CMK (cell line): ENCODE results near the gene TBCCD1.
A peak's percentile ranks its signal among the peaks of the same experiment; 100 is the strongest.
"Not testable (repeated sequence)": the region's sequence is repeated elsewhere in the genome, so short reads cannot be mapped to it uniquely, and the experiment has no call there.

Experiments used
- DNase-seq: peaks from one replicate; pipeline ENCODE4 v3.0.0-alpha.2; 2010; ENCODE audit warnings: low read depth

Gene TBCCD1

DNA sequence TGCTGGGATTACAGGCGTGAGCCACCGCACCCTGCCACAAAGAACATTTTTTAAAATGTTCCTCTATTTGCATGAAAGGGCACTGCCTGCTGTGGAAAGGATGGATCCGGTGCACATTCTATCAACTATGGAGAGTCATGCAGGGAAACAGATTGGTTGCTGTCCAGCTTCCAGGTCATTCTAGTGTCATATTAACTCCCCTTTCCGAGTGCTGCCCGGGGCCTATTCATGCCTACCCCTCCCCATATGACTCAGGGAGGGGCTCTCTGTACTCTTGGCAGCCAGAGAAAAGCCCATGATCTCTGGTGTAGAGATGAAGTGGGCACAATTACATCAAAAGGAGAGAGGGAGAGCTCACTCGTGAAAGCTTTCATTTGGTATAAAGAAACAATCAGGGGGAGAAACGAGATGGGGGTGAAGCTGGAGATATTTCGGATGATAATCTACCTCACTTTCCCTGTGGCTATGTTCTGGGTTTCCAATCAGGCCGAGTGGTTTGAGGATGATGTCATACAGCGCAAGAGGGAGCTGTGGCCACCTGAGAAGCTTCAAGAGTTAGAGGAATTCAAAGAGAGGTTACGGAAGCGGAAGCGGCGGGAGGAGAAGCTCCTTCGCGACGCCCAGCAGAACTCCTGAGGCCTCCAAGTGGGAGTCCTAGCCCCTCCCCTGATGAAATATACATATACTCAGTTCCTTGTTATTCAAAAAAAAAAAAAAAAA, 29.6 kb upstream of the TBCCD1 start:
- no peak for DNase-seq

DNA sequence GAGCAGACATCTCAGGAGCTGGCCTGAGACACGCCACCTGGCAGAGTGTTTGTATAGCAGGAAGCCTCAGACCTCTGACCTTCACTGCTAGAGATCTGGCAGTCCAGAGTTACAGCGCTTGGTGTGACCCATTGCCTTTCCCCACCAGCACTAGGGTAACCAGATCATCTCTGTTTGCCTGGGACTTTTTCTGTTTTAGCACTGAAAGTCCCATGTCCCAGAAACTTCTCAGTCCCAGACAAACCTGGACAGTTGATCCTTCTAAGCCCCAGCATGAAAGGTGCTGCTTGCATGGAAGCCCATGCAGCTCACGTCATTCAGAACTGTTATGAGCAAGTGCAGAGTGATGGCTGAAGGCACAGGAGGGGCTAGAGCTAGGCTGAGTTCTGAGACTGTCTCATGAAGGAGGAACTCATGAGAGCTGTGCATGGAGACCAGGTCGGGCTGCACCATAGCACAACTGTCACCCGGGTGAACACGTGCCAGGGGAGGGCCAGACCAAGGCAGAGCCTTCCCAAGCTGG, 27.5 kb upstream of the TBCCD1 start:
- no peak for DNase-seq

DNA sequence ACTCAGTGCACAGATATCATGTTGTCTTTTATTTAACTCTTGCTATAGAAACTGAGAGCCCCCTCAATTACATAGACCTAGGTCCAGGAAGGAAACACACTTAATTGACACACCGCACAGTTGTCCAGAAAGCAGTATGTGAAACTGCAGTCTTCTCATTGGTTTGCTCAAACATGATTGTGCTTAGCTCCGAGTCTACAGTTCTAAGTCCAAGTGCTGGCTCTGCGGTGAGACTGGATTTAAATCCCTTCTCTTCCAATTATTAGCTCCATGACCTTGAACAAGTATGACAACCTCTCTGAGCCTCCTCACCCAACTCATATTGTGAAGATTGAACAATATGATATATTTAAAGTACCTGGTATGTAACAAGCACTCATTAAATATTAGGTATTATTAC, 26.7 kb upstream of the TBCCD1 start:
- no peak for DNase-seq

DNA sequence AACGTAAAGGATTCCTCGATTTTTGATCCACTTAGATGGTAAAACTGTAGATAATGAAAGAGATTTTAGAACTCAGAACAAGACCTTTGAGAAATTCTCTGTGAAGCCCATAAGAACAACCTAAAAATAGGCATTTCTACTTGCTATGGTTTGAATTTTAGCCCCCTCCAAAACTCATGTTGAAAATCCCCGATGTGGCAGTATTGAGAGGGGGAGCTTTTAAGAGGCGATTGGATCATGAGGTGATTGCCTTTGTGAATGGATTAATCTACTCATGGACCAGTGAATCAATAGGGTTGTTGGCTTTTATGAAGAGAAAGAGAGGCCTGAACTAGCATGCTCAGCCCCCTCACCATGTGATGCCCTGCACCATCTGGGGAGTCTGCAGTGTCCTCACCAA, 25.5 kb upstream of the TBCCD1 start:
- DNase-seq = no peak

DNA sequence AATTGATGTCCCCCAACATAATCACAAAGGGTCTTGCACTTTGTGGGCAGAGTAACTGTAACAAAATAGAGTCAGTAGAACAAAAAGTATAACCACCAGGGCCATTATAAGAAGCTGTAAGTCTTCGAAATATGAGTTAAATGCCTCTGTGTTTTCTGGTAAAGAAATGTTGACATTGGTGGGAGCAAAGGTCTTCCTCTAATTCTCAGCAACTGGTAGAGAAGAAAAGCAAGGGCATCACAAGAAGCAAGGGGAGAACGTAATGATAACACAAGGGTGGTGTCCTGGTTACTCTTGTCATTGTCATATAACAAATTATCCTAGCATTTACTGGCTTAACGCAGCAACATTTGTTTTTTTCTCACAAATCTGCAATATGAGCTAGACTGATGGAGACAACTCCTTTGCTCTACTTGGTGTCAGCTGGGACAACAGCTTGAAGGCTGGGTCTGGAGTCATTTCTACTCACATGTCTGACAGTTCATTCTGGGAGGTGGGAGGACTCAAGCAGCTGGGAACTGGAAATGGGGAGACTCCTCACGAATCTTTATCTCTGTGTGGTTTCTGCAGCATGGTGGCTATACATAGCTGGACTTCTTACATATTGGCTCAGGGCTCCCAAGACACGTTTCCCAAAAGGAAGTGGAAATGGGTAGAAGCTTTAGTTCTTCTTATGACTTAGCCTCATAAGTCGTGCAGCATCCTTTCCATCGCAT, 23.6 kb upstream of the TBCCD1 start:
- DNase-seq = no peak

DNA sequence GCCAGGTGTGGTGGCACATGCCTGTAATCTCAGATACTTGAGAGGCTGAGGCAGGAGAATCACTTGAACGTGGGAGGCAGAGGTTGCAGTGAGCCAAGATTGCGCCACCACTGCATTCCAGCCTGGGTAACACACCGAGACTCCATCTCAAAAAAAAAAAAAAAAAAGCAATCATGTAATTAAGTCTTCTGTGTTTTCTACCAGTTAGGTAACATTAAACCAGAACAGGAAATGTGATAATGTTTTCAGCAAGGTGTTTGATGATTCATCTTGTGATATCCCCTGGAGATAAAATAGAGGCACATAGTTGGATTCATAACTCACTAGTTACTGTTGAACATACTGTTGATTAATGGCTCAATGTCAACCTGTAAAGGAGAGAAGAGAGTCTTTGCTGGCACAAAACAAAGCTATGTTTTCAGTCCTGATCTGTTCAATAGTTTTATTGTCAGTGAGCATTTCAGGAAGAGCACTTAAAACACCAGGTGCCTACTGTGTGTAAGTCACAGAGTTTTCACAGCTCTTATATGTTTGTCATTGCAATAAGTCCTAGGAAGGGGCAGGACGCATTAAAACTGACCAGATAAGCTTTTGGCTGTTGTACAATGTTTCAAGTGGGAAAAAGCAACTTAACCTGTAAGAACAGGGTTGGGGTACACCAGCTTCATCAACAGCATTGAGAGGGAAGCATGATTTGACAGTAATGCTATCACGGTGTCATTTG, 22.9 kb upstream of the TBCCD1 start:
- no peak for DNase-seq

DNA sequence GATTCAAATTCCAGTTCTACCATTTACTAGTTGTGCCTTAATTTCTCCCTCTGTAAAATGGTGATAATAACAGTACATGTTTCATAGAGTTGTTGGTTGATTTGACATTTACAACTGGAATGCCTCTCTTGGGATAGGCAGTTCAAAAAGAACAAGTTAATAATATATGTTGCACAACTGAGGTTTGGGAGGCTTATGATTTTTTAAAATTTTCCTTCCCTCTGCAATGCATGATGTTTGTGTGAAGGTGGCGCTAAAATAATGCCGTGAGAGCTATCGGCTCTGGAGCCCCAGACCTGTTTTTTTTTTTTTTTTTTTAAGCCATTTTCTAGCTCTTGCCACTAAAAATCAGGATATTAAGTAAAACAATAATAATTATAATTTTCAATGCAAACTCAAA, 22.0 kb upstream of the TBCCD1 start:
- DNase-seq = no peak

DNA sequence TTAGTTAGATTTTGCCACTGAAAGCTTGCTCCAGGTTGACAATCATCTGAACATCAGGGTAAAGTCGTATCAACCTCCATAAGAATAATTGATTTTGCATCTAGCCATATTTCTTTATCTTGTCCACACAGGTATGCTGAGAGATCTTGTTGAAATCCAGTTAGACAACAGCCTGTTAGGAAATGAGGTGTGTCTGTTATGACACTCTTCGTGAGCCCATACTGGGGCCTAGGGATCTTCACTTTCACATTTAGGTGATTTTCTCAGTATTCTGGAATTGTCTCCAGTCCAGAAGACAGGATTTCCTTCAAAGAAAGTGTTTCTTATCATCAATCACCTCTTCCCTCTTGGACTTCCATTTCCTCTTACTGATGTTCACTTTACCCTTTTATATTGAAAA, 21.5 kb upstream of the TBCCD1 start:
- no peak for DNase-seq

DNA sequence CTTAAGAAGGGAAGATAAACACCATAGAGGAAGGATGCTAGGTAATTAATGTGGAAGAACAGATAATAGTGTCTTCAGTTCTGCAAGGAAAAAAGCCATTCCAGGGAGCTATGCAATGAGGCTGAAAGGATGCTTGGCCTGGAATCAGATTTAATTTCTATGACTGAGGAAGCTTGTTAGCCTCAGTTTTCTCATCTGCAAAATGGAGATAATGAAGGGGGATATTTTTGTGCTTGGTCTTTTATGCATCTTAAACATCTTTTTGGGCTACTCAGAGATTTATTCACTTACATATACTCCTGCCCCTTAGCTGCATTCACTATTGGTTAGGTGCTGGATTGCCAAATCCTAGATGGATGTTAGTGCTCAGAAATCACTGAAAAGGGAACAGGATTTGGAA, 20.0 kb upstream of the TBCCD1 start:
- no peak for DNase-seq

DNA sequence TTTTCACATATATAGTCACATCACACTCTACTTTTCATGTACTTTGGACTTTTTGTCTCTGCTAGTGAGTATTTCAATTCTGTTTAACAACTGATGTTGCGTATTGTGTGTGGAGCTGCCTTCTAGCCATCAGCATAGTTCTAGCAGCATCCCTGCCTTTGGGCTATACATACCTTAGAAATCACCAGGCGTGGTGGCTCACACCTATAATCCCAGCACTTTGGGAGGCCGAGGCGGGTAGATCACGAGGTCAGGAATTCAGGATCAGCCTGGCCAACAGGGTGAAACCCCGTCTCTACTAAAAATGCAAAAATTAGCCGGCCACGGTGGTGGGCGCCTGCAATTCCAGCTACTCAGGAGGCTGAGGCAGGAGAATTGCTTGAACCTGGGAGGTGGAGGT, 19.1 kb upstream of the TBCCD1 start:
- not testable (repeated sequence) for DNase-seq

DNA sequence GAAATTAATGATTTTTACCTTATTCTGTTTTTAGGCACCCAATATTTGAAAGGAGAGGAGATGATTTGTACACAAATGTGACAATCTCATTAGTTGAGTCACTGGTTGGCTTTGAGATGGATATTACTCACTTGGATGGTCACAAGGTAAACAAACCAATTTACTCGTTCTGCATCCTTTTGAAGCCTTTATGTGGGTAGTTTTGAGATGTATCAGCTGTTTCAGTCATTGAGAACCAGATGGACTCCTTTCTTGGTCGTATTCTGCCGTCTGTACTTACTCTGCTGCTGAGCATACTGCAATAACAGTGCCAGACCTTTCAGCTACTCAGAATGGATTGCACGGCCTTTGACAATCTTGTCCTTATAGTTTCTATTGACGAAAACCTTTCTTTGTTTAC, 16.7 kb upstream of the TBCCD1 start:
- DNase-seq = no peak

DNA sequence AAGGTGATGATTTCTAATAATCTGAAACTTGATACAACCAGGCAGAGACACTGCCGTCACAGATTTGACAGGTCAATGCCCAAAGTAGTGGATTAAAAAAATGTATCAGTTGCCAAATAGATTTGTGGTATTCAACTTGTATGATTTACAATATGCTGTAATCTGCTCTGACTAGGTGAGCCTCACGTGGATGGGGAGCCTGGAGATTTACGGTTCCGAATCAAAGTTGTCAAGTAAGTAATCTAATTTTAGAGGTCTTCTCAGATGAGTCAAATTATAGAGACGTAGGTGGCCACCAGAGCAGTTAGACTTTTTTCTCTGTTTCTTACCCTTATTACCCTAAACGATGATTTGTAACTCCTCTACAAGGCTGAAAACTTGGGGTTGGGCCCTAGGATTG, 15.4 kb upstream of the TBCCD1 start:
- no peak for DNase-seq

DNA sequence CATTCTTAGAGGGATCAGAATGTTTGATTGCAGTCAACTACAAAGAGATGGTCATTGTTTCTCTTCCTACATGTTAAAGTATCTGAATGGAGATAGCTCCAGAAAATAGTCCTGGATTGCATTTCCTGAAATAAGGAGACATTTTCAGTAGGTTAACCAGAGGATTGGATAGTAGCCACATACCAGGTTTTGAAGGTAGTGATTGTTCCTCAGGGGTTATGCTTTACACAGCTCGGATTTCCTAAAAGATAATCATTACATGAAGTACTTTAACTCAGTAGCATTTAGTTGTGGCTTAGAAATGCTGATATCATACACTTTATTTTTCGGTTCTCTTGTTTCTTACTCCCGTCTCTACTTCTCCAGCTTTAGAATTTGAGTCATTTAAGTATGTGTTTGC, 13.6 kb upstream of the TBCCD1 start:
- DNase-seq = no peak

DNA sequence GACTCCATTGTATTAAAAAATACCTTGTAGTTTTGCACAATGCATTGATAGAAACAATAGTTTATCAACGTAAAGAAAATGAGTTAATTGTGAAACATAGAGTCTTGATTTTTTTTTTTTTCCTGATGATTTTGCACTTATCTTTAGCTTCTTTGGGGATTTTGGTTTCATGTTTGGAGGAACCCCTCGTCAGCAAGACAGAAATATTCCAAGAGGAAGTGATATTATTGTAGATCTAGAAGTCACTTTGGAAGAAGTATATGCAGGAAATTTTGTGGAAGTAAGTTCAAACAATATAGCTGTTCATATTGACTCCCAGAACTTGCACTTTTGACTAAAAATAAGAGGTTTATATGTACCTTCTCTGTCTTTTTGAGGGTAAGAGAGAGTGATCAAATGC, 10.4 kb upstream of the TBCCD1 start:
- DNase-seq = no peak

DNA sequence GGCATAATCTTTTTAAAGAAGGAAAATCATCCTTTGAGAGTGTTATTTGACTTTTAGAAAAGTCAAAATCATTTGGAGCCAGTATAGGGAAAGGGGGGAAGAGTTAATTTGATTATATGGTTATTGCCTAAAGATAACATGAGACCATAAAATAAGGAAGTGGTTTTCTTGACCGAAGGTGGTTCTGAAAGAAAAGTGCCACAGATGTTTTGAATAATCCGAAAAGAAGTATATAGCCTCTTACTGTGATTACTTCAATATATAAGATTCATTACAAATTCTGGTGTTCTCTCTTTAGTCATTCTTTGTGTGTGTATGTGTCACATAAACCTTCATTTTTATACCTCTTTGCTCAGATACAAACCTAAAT, 4.5 kb upstream of the TBCCD1 start:
- no peak for DNase-seq

DNA sequence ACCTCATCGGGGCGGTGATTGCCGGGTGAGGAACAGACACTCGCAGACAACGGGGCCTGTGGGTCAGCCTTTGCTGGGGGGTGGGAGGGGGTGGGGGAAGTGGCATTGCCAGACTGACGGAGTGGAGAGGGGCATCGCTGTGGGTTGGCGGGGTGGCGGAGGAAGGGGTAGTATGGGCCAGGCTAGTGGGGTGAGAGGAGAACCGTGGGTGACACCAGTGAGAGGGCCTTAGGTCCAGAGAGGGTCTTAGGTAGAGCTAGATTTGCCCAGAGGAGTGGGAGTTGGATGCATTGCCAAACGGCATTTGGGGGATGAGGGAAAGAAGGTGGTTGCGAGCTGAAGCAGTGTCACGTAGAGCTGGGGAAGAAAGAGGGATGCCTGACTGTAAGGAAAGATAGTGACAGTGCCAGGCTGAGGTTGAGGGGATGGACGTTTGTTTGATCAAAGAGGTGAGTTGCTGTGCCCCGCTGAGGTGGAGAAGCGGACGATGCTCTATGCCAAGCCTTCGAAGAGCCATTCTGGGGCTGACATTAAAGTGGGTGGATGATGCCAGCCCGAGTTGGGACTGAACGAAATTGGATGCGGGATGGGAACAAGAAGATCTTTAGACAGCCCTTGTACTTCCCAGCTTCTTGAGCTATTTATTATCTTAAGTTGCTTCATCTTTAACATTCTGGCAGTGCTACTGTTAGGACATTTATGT, 4.0 kb upstream of the TBCCD1 start:
- no peak for DNase-seq

DNA sequence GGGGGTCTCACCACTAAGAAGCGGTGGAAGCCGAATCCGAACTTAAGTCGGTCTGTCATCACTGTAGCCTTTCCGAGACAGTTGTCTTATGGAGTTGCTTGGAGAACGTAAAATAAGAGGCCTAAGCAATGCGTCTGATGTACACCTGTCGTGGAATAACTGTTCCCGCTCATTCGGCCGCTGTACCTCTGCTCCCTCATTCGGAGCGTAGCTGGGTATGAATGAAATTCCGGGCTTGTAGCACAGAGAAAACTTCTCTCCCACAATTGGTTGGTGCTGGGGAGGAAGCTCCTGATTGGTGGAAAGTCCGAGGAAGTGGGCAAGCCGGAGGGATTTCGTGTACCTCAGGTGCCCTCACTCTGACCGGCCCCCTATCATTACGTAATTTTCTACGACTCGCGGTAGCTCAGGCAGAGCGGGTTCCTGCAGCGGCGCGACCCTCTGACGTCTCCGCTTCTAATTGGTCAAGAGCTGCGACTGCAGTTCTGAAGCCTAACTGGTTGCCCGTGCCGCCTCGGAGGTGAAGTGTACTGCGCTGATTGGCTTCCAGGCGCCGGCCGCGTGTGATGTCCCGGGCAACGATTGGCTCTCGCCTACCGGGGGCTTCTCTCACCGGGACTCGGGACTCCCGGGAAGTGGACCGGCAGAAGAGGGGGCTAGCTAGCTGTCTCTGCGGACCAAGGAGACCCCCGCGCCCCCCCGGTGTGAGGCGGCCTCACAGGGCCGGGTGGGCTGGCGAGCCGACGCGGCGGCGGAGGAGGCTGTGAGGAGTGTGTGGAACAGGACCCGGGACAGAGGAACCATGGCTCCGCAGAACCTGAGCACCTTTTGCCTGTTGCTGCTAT, 3.2 kb upstream of the TBCCD1 start, which contains the start of gene DNAJB11:
Gene DNAJB11, plus strand, starts transcription at position 625 of the 845 bp plus-strand sequence. Its CDS starts 178 bp downstream, at position 803.
- peak; percentile 88 for DNase-seq

DNA sequence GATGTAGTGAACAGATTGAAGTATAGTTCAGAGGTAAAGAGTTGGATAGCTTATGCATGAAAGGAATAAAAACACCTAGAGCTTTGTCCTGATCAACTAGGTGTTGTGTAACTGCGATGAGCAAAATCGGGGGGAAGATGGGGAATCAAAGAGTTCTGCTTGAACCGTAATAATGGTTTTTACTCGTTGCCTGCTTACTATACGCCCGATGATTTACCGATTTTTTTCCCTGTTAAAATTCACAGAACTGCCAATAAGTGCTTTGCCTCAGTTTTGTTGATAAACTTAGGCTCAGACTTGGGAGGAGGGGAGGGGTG, 2.6 kb upstream of the TBCCD1 start:
- no peak for DNase-seq

DNA sequence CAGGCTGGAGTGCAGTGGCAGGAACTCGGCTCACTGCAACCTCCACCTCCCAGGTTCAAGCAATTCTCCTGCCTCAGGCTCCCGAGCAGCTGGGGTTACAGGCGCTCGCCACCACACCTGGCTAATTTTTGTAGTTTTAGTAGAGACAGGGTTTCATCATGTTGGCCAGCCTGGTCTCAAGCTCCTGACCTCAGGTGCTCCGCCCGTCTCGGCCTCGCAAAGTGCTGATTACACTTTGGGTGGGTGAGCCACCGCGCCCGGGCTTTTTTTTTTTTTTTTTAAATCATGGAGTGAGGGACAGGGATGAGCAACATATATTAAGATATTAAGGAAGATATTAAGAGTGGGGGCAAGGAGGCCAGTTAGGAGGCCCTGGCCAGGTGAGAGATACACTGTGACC, 2.2 kb upstream of the TBCCD1 start:
- DNase-seq = not testable (repeated sequence)

DNA sequence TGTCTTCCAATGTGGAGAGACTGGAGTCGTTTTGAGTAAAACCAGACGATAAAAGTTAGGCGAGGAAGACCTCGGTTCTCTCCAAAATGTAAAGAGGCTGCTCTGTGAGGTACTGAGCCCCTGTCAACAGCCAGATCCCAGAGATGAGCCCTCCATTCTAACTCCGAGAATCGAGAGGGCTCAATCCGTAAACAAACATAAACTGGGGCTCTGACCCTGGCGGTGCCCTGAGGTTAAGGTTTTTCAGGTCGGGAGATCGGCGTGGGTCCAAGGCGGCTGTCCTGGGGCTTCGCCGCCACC, 417 bp downstream of the TBCCD1 start:
- no peak for DNase-seq

DNA sequence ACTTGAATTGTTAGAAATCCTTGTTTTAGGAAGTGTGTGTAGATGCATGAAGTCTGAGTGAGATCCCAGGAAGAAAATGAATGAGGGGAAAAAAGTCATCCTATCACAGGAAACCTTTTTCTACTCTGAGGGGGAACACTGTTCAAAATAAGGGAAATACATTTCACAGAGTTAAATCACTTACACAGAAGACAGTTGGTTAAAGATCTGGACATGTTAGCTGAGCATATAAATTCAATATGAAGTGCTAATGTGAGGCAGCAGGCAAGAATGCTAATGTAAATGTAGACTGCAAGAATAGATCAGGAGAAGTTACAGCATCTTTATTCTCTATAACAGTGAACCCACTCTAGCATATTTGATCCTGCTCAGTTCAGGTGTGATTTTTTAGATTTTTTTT, 2.6 kb downstream of the TBCCD1 start:
- DNase-seq = no peak
